Tibial nerve (tissue), 3 donors: ENCODE results near the gene ZNF622.

Experiments used
- CTCF ChIP-seq, 5 experiments: fragments of 200-600 bp in 3 of 5; fragments of 450-650 bp in 2 of 5; sonication (generic) in 3 of 5; IDR thresholded peaks; one replicate each; pipeline ENCODE4 v1.5.1; 2016 to 2019; ENCODE audit warnings: antibody characterized with exemption in 5 of 5, mild to moderate bottlenecking in 3 of 5, moderate library complexity in 2 of 5
- POLR2A ChIP-seq, 2 donors: fragments of 450-650 bp; IDR thresholded peaks; one replicate each; pipeline ENCODE4 v1.6.1; 2017; ENCODE audit warnings: antibody characterized with exemption in 2 of 2, mild to moderate bottlenecking in 2 of 2, moderate library complexity in 2 of 2

- no peak for TF ChIP-seq CTCF (IDR thresholded peaks at IDR 0.05)
- TF ChIP-seq POLR2A (IDR thresholded peaks at IDR 0.05): no peak
Measured at GRCh38 chr5:16406630-16407029, 59.0 kb downstream of the ZNF622 start.
